Activated CD4-positive, alpha-beta T cell treated with anti-CD3 and anti-CD28 coated beads, Interleukin-2, amount 50 U/mL, for 16 hours (primary cell): ENCODE measurements around the gene IGSF3.
A peak's percentile ranks its signal among the peaks of the same experiment; 100 is the strongest.

ENCODE experiments used
- DNase-seq: peaks from one replicate; pipeline ENCODE4 v3.0.0-alpha.2; 2020

The IGSF3 gene

GRCh38 chr1:116667575-116668105, at the start of gene IGSF3:
TSS of gene IGSF3 (minus strand) at chr1:116667733. CDS start at chr1:116666326, 1,407 bp downstream.
- peak; percentile 42 for DNase-seq

- no peak for DNase-seq
These were observed 49.8 kb upstream of the IGSF3 start for GRCh38 chr1:116717318-116717717.

- no peak for DNase-seq
These were observed 48.9 kb upstream of the IGSF3 start for GRCh38 chr1:116716391-116716790.

- no peak for DNase-seq
These were observed 45.9 kb upstream of the IGSF3 start for GRCh38 chr1:116713474-116713873.

GRCh38 chr1:116712510-116712909, 45.0 kb upstream of the IGSF3 start:
- no peak for DNase-seq

- DNase-seq = peak; percentile 7
These were observed 43.8 kb upstream of the IGSF3 start for GRCh38 chr1:116711263-116711840.

GRCh38 chr1:116710420-116711262, 43.1 kb upstream of the IGSF3 start:
- no peak for DNase-seq

- DNase-seq = no peak
These were observed 42.2 kb upstream of the IGSF3 start for GRCh38 chr1:116709666-116710167.

GRCh38 chr1:116708255-116708900, 40.8 kb upstream of the IGSF3 start:
- no peak for DNase-seq

- DNase-seq = no peak
These were observed 39.3 kb upstream of the IGSF3 start for GRCh38 chr1:116706841-116707240.

- DNase-seq = no peak
These were observed 38.6 kb upstream of the IGSF3 start for GRCh38 chr1:116706123-116706522.

- DNase-seq = no peak
These were observed 36.7 kb upstream of the IGSF3 start for GRCh38 chr1:116704278-116704677.

GRCh38 chr1:116699605-116700004, 32.1 kb upstream of the IGSF3 start:
- DNase-seq = no peak

GRCh38 chr1:116698244-116698595, 30.7 kb upstream of the IGSF3 start:
- DNase-seq = no peak

- DNase-seq = no peak
These were observed 30.2 kb upstream of the IGSF3 start for GRCh38 chr1:116697548-116698243.

GRCh38 chr1:116694524-116694923, 27.0 kb upstream of the IGSF3 start:
- no peak for DNase-seq

- no peak for DNase-seq
These were observed 26.4 kb upstream of the IGSF3 start for GRCh38 chr1:116693759-116694480.

GRCh38 chr1:116692879-116693278, 25.3 kb upstream of the IGSF3 start:
- DNase-seq = no peak

GRCh38 chr1:116690849-116691406, 23.4 kb upstream of the IGSF3 start:
- DNase-seq = no peak

- no peak for DNase-seq
These were observed 22.9 kb upstream of the IGSF3 start for GRCh38 chr1:116690396-116690848.

GRCh38 chr1:116686723-116687352, 19.3 kb upstream of the IGSF3 start:
- no peak for DNase-seq
